ENCODE results near the gene MYBPC2.

DNA sequence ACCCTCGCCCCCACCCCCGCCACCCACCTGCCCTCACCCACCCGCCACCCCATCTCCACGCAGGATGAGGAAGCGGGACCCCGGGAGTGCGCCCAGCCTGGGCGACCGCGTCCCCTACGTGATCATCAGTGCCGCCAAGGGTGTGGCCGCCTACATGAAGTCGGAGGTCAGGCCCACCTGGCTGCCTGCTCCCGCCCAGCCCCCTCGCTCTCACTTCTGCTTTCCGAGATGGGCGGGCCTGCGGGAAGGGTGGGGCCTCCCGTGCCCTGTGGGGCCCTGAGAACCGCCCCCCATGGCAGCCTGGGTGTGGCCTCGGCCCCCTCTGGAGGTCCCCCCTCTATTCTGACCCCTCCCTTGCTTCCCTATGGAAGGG, 17.0 kb upstream of the MYBPC2 start:
- TF ChIP-seq, protein P1, sequence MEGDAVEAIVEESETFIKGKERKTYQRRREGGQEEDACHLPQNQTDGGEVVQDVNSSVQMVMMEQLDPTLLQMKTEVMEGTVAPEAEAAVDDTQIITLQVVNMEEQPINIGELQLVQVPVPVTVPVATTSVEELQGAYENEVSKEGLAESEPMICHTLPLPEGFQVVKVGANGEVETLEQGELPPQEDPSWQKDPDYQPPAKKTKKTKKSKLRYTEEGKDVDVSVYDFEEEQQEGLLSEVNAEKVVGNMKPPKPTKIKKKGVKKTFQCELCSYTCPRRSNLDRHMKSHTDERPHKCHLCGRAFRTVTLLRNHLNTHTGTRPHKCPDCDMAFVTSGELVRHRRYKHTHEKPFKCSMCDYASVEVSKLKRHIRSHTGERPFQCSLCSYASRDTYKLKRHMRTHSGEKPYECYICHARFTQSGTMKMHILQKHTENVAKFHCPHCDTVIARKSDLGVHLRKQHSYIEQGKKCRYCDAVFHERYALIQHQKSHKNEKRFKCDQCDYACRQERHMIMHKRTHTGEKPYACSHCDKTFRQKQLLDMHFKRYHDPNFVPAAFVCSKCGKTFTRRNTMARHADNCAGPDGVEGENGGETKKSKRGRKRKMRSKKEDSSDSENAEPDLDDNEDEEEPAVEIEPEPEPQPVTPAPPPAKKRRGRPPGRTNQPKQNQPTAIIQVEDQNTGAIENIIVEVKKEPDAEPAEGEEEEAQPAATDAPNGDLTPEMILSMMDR (IDR thresholded peaks at IDR 0.05; ENCODE audit: borderline replicate concordance, extremely low read depth, low read length, poor library complexity, severe bottlenecking): no peak
- TF ChIP-seq EZH2 (IDR thresholded peaks at IDR 0.05; ENCODE audit: borderline replicate concordance, low read depth, low read length, severe bottlenecking): no peak
